GM12878 (cell line): Measurements from ENCODE around the gene UAP1L1. TPM values are rescaled to one million over a fixed set of nuclear protein-coding genes. Genes with fewer than 3 reads are reported as not detected.

Experiments
- BACH1 ChIP-seq: fragments of 450-650 bp; IDR thresholded peaks from 2 replicates; pipeline ENCODE4 v1.6.1; 2017; ENCODE audit warnings: mild to moderate bottlenecking, borderline replicate concordance
- BHLHE40 ChIP-seq, 2 experiments: fragments of 450-650 bp in 1 of 2; IDR thresholded peaks; 2 replicates each; pipeline ENCODE4 v1.6.1; 2011 to 2017; ENCODE audit warnings: low read depth in 2 of 2, borderline replicate concordance in 1 of 2, improper control_type of control experiment in 1 of 2, low read length in 1 of 2, mild to moderate bottlenecking in 1 of 2
- CEBPB ChIP-seq, 2 experiments: fragments of 150-350 bp in 1 of 2; IDR thresholded peaks; 2 replicates each; pipeline ENCODE4 v1.6.1; 2012 to 2014; ENCODE audit warnings: low read depth in 2 of 2, low read length in 2 of 2, borderline replicate concordance in 1 of 2, inconsistent platforms in 1 of 2
- CHD1 ChIP-seq: IDR thresholded peaks from 2 replicates; pipeline ENCODE4 v1.6.1; 2012; ENCODE audit warnings: low read depth, low read length, improper control_type of control experiment
- CHD2 ChIP-seq: IDR thresholded peaks from 2 replicates; pipeline ENCODE4 v1.6.1; 2011; ENCODE audit warnings: low read depth, low read length, improper control_type of control experiment, borderline replicate concordance
- FOXK2 ChIP-seq: fragments of 450-650 bp; IDR thresholded peaks from 2 replicates; pipeline ENCODE4 v1.6.1; 2017; ENCODE audit warnings: mild to moderate bottlenecking, moderate library complexity
- HCFC1 ChIP-seq: fragments of 150-350 bp; IDR thresholded peaks from 2 replicates; pipeline ENCODE4 v1.6.1; 2014; ENCODE audit warnings: low read length
- IKZF1 ChIP-seq: fragments of 450-650 bp; conservative IDR thresholded peaks from 2 replicates; pipeline ENCODE4 v1.6.1; 2017; ENCODE audit warnings: antibody characterized with exemption, mild to moderate bottlenecking
- IKZF2 ChIP-seq, 2 experiments: fragments of 450-650 bp; IDR thresholded peaks; 2 replicates each; pipeline ENCODE4 v1.6.1; 2017; ENCODE audit warnings: mild to moderate bottlenecking in 2 of 2, moderate library complexity in 2 of 2
- KLF5 ChIP-seq: fragments of 450-650 bp; IDR thresholded peaks from 2 replicates; pipeline ENCODE4 v1.6.1; 2014; ENCODE audit warnings: mild to moderate bottlenecking; ENCODE audit not compliant: partially characterized antibody
- MEF2B ChIP-seq: fragments of 450-650 bp; IDR thresholded peaks from 2 replicates; pipeline ENCODE4 v1.6.1; 2018; ENCODE audit warnings: mild to moderate bottlenecking, moderate library complexity; ENCODE audit not compliant: partially characterized antibody, poor library complexity, severe bottlenecking
- MTA2 ChIP-seq: fragments of 450-650 bp; IDR thresholded peaks from 2 replicates; pipeline ENCODE4 v1.6.1; 2016; ENCODE audit warnings: low read depth, mild to moderate bottlenecking, moderate library complexity
- NBN ChIP-seq: fragments of 450-650 bp; IDR thresholded peaks from 2 replicates; pipeline ENCODE4 v1.6.1; 2016
- POLR2AphosphoS5 ChIP-seq: IDR thresholded peaks from 2 replicates; pipeline ENCODE4 v1.6.1; 2011; ENCODE audit warnings: mild to moderate bottlenecking, low read length, inconsistent platforms
- RAD51 ChIP-seq: fragments of 450-650 bp; IDR thresholded peaks from 2 replicates; pipeline ENCODE4 v1.6.1; 2016; ENCODE audit warnings: moderate library complexity, mild to moderate bottlenecking, inconsistent platforms
- RELA ChIP-seq: fragments of 450-650 bp; IDR thresholded peaks from 2 replicates; pipeline ENCODE4 v1.8.0; 2014; ENCODE audit warnings: borderline replicate concordance; ENCODE audit not compliant: partially characterized antibody
- RUNX3 ChIP-seq: IDR thresholded peaks from 2 replicates; pipeline ENCODE4 v1.6.1; 2012; ENCODE audit warnings: low read length, inconsistent platforms
- SMAD5 ChIP-seq: IDR thresholded peaks from 2 replicates; pipeline ENCODE4 v1.6.1; 2016; ENCODE audit warnings: antibody characterized with exemption, low read depth
- SMC3 ChIP-seq: IDR thresholded peaks from 2 replicates; pipeline ENCODE4 v1.6.1; 2011; ENCODE audit warnings: low read length, improper control_type of control experiment, borderline replicate concordance
- STAT3 ChIP-seq: IDR thresholded peaks from 2 replicates; pipeline ENCODE4 v1.6.1; 2011; ENCODE audit warnings: low read depth, low read length, improper control_type of control experiment
- TAF1 ChIP-seq: IDR thresholded peaks from 2 replicates; pipeline ENCODE4 v1.6.1; 2011; ENCODE audit warnings: mild to moderate bottlenecking, low read depth, low read length, borderline replicate concordance
- TARDBP ChIP-seq: IDR thresholded peaks from 2 replicates; pipeline ENCODE4 v1.6.1; 2016; ENCODE audit warnings: borderline replicate concordance
- TCF3 ChIP-seq: IDR thresholded peaks from 2 replicates; pipeline ENCODE4 v1.6.1; 2012; ENCODE audit warnings: low read depth, mild to moderate bottlenecking, low read length, borderline replicate concordance; ENCODE audit not compliant: insufficient read depth
- ZBED1 ChIP-seq: IDR thresholded peaks from 2 replicates; pipeline ENCODE4 v1.6.1; 2016; ENCODE audit warnings: borderline replicate concordance
- ZNF207 ChIP-seq: fragments of 450-650 bp; IDR thresholded peaks from 2 replicates; pipeline ENCODE4 v1.6.1; 2014; ENCODE audit warnings: antibody characterized with exemption, mild to moderate bottlenecking, borderline replicate concordance
- polyA plus RNA-seq, 11 experiments: library from polyadenylated mRNA; depleted of rRNA in 4 of 11; unstranded in 6 of 11; stranded (reverse) in 5 of 11; fragments of >200 nt; fragmentation: Nextera tagmentation in 4 of 11; fragmentation: Illumina TruSeq in 1 of 11; extraction: Ambion mirVana in 4 of 11; extraction: Trizol in 1 of 11; gene quantifications; 1 replicate in 1 of 11; 2 replicates in 10 of 11; pipeline versions ENCODE4 v1.2.1 to v1.2.3, GENCODE V29; 2011 to 2016; ENCODE audit warnings: inconsistent platforms in 2 of 11, missing spikeins in 2 of 11, low read depth in 1 of 11
- total RNA-seq, 4 experiments: library from RNA; depleted of rRNA in 3 of 4; stranded (reverse); fragments of >200 nt in 3 of 4; fragmentation: Illumina TruSeq in 1 of 4; extraction: Trizol in 1 of 4; gene quantifications; 2 replicates each; pipeline versions ENCODE4 v1.2.1 to v1.2.3, GENCODE V29; 2013 to 2021
- TF ChIP-seq, protein P1 (sequence below): fragments of 450-650 bp; conservative IDR thresholded peaks from 2 replicates; pipeline ENCODE4 v1.6.1; 2017; ENCODE audit warnings: mild to moderate bottlenecking, moderate library complexity
- TF ChIP-seq, protein P2 (sequence below): IDR thresholded peaks from 2 replicates; pipeline ENCODE4 v1.6.1; 2012; ENCODE audit warnings: low read depth, low read length, improper control_type of control experiment
- TF ChIP-seq, protein P3 (sequence below): fragments of 450-650 bp; IDR thresholded peaks from 2 replicates; pipeline ENCODE4 v1.6.1; 2017; ENCODE audit warnings: low read depth, mild to moderate bottlenecking, moderate library complexity

Gene UAP1L1
- total and polyA plus RNA-seq, 10 of the 15 experiments (the other 5 are each of a cell fraction or from before 2014, with no cell fraction given): 0.29 to 15.7 (median 5.8) TPM

DNA sequence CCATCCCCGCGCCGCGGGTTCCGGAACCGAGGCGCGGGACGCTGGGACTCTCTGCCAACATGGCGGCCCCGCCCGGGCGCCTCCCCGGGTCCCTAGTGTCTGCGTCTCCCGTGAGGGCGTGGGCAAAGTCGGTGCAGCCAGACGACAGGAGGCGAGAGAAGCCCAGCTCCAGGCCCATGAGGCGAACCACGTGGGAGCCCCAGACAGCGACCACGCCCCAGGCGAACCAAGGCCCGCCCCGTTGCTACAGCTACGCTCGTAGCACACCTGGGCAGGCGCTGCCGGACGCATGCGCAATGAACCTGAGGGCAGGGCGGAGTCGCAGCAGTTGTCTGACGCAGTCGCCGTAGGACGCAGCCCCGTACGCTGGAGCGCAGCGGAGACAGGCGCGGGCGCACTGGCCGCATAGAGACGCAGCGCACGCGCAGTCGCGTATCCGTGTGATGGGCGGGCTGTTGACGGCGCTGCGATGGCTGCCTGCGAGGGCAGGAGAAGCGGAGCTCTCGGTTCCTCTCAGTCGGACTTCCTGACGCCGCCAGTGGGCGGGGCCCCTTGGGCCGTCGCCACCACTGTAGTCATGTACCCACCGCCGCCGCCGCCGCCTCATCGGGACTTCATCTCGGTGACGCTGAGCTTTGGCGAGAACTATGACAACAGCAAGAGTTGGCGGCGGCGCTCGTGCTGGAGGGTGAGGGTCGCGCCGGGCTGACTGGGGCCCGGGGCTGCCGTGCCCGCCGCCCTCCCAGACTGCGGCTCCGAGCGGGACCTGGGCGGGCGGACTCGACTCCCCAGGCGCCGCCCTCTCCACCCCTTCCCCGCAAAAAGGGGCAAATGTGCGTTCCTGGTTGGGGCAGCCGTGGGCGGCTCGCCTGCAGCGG lies 9.5 kb downstream of the UAP1L1 start, which contains the start of gene MAN1B1 (continued):
- peak; percentile 78 for TF ChIP-seq SMAD5
- peak; percentile 79 for TF ChIP-seq POLR2AphosphoS5
- TF ChIP-seq MEF2B: peak; percentile 67
- TF ChIP-seq TAF1: peak; percentile 72
- TF ChIP-seq STAT3: no peak
- no peak for TF ChIP-seq MTA2
- peak; percentile 46; the same call in 1 of the 2 replicates for TF ChIP-seq TCF3
- TF ChIP-seq RAD51: peak; percentile 89
- TF ChIP-seq CHD2: 0 out of 2 replicates have a peak, but pooled peaks have one; percentile 21
- no peak for TF ChIP-seq TARDBP
- peak; percentile 35 to 64; a peak in 3 of 4 replicates for TF ChIP-seq BHLHE40 (IDR thresholded peaks at IDR 0.05; ENCODE audit: borderline replicate concordance in 1 of 2, low read depth in 2 of 2, low read length in 1 of 2)
- TF ChIP-seq BACH1: peak; percentile 90
- TF ChIP-seq, protein P1, sequence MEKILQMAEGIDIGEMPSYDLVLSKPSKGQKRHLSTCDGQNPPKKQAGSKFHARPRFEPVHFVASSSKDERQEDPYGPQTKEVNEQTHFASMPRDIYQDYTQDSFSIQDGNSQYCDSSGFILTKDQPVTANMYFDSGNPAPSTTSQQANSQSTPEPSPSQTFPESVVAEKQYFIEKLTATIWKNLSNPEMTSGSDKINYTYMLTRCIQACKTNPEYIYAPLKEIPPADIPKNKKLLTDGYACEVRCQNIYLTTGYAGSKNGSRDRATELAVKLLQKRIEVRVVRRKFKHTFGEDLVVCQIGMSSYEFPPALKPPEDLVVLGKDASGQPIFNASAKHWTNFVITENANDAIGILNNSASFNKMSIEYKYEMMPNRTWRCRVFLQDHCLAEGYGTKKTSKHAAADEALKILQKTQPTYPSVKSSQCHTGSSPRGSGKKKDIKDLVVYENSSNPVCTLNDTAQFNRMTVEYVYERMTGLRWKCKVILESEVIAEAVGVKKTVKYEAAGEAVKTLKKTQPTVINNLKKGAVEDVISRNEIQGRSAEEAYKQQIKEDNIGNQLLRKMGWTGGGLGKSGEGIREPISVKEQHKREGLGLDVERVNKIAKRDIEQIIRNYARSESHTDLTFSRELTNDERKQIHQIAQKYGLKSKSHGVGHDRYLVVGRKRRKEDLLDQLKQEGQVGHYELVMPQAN: peak; percentile 87
- TF ChIP-seq, protein P2, sequence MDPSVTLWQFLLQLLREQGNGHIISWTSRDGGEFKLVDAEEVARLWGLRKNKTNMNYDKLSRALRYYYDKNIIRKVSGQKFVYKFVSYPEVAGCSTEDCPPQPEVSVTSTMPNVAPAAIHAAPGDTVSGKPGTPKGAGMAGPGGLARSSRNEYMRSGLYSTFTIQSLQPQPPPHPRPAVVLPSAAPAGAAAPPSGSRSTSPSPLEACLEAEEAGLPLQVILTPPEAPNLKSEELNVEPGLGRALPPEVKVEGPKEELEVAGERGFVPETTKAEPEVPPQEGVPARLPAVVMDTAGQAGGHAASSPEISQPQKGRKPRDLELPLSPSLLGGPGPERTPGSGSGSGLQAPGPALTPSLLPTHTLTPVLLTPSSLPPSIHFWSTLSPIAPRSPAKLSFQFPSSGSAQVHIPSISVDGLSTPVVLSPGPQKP: 0 out of 2 replicates have a peak, but pooled peaks have one; percentile 7
- TF ChIP-seq ZNF207: no peak; the same call in 1 of the 2 replicates
- peak; percentile 100 for TF ChIP-seq IKZF1
- TF ChIP-seq KLF5: peak; percentile 63
- TF ChIP-seq RUNX3: 0 out of 2 replicates have a peak, but pooled peaks have one; percentile 7
- TF ChIP-seq, protein P3, sequence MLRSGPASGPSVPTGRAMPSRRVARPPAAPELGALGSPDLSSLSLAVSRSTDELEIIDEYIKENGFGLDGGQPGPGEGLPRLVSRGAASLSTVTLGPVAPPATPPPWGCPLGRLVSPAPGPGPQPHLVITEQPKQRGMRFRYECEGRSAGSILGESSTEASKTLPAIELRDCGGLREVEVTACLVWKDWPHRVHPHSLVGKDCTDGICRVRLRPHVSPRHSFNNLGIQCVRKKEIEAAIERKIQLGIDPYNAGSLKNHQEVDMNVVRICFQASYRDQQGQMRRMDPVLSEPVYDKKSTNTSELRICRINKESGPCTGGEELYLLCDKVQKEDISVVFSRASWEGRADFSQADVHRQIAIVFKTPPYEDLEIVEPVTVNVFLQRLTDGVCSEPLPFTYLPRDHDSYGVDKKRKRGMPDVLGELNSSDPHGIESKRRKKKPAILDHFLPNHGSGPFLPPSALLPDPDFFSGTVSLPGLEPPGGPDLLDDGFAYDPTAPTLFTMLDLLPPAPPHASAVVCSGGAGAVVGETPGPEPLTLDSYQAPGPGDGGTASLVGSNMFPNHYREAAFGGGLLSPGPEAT: no peak
- TF ChIP-seq RELA: peak; percentile 50
- no peak; the same call in 1 of the 2 replicates for TF ChIP-seq NBN
- 0 out of 2 replicates have a peak, but pooled peaks have one; percentile 57 for TF ChIP-seq CHD1
- no peak for TF ChIP-seq SMC3
- TF ChIP-seq IKZF2 (IDR thresholded peaks at IDR 0.05): no peak
- peak; percentile 85 for TF ChIP-seq FOXK2
- TF ChIP-seq ZBED1: no peak
- no peak for TF ChIP-seq CEBPB (IDR thresholded peaks at IDR 0.05; ENCODE audit: borderline replicate concordance in 1 of 2, low read depth in 2 of 2, low read length in 2 of 2)
- peak; percentile 56 for TF ChIP-seq HCFC1
